ENCODE results near the gene FGF1.

FGF1 gene

DNA sequence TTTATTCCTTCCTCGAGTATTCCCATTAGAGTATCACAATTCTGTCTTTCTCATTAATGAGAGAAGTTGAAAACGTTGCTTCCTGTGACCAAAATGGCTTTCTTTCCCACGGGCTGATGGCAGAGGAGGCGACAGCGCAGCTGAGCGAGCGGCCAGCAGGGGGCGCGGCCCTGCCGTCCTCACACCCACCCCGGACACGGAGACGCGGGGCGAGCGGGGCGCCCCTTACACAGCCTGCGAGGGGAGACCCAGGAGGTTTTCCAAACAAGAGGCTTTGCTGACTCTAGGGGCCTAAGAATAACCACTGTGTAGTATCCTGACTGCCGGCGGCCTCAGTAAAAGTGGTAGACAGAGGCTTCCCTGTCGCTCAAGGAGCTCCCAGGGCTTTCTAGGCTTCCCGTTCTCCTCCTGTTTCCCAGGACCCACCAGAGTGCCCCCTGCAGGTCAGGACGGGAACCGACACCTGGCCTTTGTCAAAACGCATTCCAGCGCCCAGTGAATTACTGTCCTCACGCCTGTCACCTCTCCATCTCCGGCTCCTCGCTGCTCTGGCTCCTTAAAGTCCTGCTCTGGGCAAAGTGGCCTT lies 27.3 kb upstream of the FGF1 start:
- TF ChIP-seq, protein P1, sequence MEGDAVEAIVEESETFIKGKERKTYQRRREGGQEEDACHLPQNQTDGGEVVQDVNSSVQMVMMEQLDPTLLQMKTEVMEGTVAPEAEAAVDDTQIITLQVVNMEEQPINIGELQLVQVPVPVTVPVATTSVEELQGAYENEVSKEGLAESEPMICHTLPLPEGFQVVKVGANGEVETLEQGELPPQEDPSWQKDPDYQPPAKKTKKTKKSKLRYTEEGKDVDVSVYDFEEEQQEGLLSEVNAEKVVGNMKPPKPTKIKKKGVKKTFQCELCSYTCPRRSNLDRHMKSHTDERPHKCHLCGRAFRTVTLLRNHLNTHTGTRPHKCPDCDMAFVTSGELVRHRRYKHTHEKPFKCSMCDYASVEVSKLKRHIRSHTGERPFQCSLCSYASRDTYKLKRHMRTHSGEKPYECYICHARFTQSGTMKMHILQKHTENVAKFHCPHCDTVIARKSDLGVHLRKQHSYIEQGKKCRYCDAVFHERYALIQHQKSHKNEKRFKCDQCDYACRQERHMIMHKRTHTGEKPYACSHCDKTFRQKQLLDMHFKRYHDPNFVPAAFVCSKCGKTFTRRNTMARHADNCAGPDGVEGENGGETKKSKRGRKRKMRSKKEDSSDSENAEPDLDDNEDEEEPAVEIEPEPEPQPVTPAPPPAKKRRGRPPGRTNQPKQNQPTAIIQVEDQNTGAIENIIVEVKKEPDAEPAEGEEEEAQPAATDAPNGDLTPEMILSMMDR (IDR thresholded peaks at IDR 0.05; ENCODE audit: insufficient read depth, missing control alignments), result peak; percentile 85
- FAIRE-seq (no peak), DNase-seq (ENCODE audit: insufficient read length, low spot score) (peak; percentile 32)

DNA sequence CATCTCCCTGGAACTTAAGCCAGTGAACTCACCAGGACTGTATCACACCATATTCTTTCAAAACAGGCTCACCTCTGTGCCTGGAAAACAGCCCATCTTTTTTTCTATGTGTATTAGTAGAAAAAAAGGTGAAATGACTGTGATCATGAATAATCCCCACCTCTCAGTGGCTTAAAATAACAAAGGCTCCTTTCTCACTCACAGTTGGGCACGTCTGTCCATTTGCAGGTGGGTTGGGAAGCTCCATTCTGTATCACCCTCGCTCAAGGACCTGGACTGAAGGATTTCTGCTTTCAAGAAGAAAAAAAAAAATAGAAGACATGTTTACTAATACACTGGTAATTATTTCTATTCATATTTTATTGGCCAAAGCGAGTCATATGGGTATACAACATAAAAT lies 17.3 kb upstream of the FGF1 start:
- FAIRE-seq (no peak), DNase-seq (ENCODE audit: insufficient read length, low spot score) (no peak)
- TF ChIP-seq, protein P1 (IDR thresholded peaks at IDR 0.05; ENCODE audit: insufficient read depth, missing control alignments), result no peak

DNA sequence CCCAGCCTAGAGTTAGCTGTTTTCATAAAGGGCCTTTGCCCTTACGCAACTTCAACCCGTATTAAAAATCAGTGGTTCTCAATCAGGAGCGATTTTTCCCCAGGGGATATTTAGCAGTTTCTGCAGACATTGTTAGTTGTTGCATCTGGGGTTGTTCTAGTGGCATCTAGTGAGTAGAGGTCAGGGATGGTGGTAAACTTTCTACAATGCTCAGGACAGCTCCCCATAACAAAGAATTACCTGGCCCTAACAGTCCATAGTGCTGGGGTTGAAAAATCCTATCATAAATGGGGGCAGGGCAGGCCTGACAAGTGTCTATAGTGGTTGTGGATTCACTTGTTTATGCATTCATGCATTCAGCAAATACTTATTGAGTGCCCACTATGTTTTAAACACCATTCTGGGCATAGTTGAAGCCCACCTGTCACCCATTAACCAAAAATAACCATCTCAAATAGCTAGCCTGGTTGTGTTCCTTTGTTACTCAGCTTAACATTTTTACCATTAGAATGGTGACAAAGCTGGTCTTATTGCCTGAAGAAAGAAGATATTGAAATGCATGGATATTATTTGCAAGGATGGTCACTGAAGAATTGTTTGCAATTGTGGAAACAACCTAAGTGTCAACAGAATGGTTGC lies 15.9 kb upstream of the FGF1 start:
- TF ChIP-seq, protein P1 (IDR thresholded peaks at IDR 0.05; ENCODE audit: insufficient read depth, missing control alignments), result no peak
- FAIRE-seq, result no peak

DNA sequence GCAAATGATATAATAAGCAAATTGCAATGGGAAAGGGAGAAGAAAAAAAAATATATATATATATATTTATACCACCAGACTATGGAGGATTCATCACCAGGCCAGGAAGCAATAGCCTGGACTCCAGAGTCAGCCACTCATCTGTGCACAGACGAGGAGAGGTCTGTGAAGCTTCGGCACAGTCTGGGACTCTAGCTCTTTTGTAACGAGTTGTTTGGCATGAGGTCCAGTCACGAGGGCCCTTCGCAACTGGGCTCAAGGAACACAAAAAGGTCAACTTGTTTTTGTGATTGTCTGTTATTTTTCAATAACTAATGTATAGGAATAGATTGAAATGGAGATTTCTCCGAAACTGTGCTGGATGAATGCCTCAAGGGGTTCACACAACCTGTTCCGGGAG lies 14.7 kb upstream of the FGF1 start:
- no peak for FAIRE-seq

More for the DNA sequence above, 15.9 kb upstream of the FGF1 start:
- no peak for DNase-seq (ENCODE audit: insufficient read length, low spot score)

DNA sequence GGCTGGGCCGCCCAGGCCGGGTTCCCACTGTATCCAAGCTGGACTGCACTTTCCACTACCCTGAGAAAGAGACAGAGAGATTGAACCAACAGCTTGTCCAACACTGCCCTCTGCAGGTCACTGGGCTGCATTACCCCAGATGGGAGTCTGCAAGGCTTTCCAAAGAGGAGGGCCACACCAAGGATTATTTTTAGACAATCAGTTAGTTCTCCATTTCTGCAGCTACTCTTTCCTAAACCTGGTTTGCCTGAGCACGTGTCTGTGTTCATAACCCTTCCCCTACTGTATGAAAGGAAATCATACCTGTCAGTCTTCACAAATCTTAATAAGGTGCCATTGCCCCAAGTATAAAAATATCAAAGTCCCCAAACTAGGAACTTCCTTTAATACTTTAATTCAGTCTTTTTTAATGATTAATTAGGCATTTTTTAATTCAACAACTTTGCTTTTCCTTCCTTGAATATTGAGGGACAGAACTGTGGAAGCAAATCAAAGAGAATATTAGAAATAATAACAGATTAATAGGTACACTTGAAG lies 13.4 kb upstream of the FGF1 start:
- DNase-seq (ENCODE audit: insufficient read length, low spot score) (no peak), FAIRE-seq (no peak)
- TF ChIP-seq, protein P1 (IDR thresholded peaks at IDR 0.05; ENCODE audit: insufficient read depth, missing control alignments), result peak; percentile 97

More for the DNA sequence above, 14.7 kb upstream of the FGF1 start:
- TF ChIP-seq, protein P1 (IDR thresholded peaks at IDR 0.05; ENCODE audit: insufficient read depth, missing control alignments), result no peak
- DNase-seq (ENCODE audit: insufficient read length, low spot score), result no peak

DNA sequence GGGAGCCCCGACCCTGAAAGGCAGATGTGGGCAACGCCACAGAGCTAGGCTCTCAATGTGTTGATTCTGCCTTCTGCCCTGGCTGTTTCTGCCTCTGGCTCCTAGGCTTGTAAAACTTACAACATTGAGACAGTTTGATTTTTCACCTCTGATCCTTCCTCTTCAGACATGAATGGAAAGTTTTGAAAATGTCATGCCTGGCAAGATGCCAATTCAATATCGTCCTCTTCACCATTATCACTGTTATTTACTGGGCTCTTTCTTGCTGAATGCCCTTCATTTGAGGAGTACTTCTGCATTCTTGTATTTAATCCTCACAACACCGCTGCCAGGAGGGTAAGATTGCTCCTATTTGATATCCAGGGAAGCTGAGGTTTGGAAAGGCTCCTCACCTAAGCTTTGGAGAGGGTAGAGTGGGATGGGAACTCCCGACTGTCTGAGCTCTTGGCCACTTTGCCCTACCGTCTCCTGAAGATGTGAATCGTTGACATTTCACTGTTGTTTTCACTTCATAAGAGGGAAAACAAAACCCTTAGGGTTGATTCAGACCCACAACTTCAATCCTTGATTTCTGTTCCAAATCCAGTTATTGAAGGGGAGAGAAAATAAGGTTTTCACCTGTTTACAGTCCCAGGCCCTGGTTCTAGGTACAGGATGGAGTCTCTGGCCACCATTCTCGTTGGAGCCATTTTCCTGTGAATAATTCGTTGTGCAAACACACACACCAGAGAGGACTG lies 12.7 kb upstream of the FGF1 start:
- no peak for FAIRE-seq
- TF ChIP-seq, protein P1 (IDR thresholded peaks at IDR 0.05; ENCODE audit: insufficient read depth, missing control alignments), result no peak

More for the DNA sequence above, 12.7 kb upstream of the FGF1 start:
- no peak for DNase-seq (ENCODE audit: insufficient read length, low spot score)

Measured in D721Med (cell line).